DOHH2 (cell line): ENCODE measurements around the gene BEST2.

Source experiments
- EZH2phosphoT487 ChIP-seq: fragments of 200-600 bp; sonication (generic); IDR thresholded peaks from 2 replicates; pipeline ENCODE4 v1.6.1; 2017; ENCODE audit warnings: borderline replicate concordance, mild to moderate bottlenecking, antibody characterized with exemption, low read length, moderate library complexity, mixed read lengths
- TF ChIP-seq, protein P1 (sequence below): fragments of 200-600 bp; sonication (generic); IDR thresholded peaks from one replicate; pipeline ENCODE4 v1.5.1; 2014; ENCODE audit warnings: antibody characterized with exemption, mild to moderate bottlenecking, low read depth, low read length; ENCODE audit not compliant: poor library complexity, severe bottlenecking

DNA sequence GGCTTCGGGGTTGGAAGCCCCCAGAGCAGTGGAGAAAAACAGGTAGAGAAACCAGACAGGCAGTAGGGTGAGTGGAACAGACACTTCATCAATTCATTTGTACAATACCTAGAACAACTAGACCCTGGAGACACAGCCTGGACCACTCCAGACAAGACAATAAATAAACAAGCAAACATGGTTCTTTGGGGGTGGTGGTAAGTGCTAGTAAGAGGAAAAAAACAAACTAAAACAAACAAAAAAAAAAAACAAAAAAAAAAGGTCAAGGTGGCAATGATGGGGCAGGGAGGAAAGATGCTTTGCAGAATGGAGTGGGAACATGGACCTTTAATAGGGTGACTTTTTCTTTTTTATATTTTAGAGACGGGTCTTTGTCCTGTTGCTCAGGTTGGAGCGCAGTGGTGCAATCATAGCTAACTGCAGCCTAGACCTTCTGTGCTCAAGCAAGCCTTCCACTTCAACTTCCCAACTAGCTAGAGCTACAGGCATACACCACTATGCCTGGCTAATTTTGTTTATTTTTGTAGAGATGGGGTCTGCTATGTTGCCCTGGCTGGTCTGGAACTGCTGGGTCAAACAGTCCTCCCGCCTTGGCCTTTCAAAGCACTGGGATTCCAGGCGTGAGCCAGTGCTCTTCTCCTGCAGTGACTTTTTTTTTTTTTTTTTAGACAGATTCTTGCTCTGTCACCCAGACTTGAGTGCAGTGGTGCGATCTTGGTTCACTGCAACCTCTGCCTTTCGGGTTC is 42.8 kb downstream of the BEST2 start:
- TF ChIP-seq, protein P1, sequence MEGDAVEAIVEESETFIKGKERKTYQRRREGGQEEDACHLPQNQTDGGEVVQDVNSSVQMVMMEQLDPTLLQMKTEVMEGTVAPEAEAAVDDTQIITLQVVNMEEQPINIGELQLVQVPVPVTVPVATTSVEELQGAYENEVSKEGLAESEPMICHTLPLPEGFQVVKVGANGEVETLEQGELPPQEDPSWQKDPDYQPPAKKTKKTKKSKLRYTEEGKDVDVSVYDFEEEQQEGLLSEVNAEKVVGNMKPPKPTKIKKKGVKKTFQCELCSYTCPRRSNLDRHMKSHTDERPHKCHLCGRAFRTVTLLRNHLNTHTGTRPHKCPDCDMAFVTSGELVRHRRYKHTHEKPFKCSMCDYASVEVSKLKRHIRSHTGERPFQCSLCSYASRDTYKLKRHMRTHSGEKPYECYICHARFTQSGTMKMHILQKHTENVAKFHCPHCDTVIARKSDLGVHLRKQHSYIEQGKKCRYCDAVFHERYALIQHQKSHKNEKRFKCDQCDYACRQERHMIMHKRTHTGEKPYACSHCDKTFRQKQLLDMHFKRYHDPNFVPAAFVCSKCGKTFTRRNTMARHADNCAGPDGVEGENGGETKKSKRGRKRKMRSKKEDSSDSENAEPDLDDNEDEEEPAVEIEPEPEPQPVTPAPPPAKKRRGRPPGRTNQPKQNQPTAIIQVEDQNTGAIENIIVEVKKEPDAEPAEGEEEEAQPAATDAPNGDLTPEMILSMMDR, result peak; percentile 14
- TF ChIP-seq EZH2phosphoT487, result no peak
